A204.1 (cell line): Measurements from ENCODE around the gene SMCHD1.

Experiments used
- FAIRE-seq: peaks from 2 replicates; lab custom pipeline; 2012; peaks lifted over from hg19 to GRCh38; lab: Jason Lieb, UNC

SMCHD1 gene

DNA sequence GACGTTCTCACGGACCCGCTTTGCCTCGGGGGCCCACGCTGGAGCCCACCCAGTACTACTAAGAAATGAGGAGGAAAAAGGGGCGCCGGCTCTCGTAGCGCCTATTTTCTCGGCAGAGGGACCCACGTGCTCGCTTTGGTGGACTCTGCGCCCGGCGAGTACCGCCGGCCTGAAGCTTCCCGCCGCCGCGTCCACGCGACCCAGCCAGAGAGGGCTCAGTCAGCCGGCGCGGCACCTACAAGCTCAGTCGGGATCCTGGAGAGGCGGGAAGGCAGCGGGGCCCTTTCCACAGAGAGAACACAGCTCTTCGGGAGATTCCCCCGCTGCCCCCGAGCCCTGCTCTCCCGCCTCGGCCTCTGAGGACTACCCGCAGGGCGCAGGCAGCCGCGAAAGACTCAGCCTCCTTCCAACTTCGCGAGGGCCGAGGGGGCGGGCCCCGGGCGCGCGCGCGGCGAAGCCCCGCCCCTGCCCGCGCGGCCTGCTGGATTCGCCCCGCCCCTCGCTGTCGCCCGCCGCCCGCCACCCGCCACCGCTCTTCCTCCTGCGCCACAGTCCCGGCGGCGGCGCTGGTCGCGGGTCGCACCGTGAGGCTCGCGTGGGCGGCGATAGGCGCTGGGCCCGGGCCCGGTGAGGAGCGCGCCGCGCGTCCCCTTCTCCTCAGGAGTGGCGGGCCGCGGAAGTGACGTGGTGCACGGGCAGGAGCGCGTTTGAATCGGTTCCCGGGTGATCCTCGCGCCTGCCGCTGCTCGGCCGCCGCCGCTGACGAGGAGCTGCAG is at the start of gene SMCHD1:
Gene SMCHD1 (plus strand): TSS at position 549 of the 776 bp plus-strand sequence. CDS start 350 bp downstream, outside the sequence.
- no peak for FAIRE-seq

DNA sequence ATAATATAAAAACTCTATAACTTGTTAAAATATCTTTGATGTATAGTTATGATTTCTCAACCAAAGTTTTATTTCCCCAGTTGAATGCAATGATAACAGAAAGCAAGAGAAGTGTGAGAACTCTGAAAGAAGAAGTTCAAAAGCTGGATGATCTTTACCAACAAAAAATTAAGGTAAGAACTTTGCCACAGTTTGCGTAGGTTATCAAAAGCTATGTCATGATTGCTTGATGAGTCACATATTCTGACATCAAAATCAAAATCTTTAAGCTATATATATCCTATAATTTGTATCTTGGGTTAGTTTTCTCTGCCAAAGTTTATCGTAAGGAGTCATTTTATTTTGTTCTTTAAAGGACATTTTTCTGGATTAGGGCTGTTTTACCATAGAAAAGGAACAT is 49.2 kb upstream of the SMCHD1 start:
- FAIRE-seq = no peak

DNA sequence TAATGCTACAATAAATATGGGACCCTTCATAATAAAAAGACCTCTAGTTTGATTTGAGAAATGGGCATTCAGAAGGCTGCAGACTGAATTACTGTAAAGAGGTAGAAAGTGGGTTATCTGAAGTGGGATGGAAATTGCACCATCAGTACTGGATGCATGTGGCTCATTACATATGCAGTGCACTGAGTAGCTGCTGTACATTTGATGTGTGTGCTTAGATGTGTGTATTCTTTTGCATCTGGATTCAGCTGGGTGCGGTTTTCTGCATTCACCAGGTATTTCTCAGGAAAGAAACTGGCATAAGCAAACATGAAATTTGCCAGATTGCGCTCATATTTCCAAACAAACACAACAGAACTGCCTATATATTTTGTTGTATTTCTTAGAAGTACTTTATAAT is 45.9 kb upstream of the SMCHD1 start:
- no peak for FAIRE-seq

DNA sequence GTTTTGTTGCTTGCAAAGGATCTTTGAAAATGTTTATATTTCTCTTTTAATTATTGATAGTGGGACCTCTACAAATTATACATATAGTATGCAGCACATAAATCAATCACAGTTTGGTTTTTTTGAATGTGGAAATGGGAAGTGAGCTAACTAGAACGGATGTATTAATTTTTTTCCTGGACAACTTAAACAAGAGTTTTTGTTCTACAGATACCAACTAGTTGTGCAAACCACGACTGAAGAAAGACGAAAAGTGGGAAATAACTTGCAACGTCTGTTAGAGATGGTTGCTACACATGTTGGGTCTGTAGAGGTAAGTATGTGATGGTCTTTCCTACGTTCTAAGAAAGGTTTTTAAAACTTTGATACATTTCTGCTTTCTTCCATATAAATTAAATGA is 45.0 kb upstream of the SMCHD1 start:
- FAIRE-seq = no peak

DNA sequence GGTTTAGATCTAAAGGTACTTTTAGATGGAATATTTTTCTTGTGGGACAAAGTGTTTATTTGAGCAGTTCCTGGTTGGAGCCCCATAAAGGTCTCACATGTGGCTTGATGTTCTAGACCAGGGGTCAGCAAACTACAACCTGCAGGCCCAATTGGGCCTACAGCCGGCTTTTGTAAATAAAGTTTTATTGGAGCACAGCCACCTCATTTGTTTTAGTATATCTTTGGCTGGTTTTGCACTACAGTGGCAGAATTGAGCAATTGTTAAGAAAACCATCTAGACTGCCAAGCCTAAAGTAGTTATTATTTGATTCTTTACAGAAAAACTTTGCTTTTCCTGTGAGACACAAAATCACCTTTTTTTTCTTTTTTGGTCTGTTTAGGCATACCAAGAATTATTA is 42.5 kb upstream of the SMCHD1 start:
- no peak for FAIRE-seq

DNA sequence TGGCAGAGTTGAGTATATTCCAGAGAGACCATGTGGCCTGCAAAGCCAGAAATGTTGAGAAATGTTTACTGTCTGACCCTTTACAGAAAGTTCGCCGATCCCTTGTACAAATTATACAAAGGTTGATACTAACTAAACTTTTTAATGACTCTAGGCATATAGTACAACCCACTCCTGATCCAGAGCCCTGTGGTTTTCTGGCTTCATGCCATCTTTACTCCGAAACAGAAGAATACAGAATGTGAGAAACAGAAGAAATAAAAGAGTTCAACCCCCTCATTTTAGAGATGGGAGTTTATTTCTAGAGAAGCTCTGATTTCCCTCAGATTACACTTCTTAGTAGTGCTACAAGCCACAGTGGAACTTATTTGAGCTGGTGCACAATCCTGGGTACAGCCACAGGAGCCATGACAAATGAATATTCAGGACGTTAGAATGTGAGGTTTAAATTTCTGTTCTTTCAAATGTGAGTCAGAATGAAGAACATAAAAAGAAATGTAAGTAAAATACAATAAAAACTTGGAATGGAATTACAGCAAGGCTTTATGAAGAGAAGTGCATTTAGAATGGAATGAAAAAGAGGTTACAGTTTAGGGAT is 38.0 kb upstream of the SMCHD1 start:
- no peak for FAIRE-seq

DNA sequence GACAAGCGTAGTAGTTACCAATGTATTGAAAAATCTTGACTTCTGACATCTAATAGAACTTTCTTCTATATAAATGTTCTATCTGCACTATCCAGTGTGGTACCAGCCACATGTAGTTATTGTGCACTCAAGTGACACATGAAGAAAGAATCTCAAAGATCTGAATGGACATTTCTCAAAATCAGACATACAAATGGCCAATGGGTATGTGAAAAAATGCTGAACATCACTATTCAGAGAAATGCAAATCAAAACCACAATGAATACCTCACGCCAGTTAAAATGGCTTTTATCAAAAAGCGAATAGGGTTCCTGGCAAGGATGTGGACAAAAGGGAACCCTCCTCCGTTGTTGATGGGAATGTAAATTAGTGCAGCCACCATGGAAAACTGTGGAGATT is 37.5 kb upstream of the SMCHD1 start:
- no peak for FAIRE-seq

DNA sequence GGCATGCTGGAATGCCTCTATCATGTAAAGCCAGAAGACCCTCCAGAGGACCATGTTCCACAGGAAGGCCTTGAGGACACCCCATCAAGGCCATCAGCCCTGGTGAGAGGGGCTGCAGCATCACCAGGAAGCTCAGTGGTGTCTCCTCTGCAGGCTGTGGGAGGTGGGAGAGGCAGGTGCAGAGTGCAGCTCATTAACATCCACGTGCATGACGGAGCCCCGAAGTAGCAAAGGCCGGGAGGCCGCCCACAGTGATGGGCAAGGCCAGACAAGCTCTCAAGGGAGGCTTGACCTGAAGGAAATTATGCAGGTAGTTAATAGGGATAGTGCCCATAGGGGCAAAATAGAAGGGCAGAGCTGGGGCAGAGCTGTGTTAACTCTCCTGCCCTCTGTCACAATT is 30.3 kb upstream of the SMCHD1 start:
- FAIRE-seq = no peak

DNA sequence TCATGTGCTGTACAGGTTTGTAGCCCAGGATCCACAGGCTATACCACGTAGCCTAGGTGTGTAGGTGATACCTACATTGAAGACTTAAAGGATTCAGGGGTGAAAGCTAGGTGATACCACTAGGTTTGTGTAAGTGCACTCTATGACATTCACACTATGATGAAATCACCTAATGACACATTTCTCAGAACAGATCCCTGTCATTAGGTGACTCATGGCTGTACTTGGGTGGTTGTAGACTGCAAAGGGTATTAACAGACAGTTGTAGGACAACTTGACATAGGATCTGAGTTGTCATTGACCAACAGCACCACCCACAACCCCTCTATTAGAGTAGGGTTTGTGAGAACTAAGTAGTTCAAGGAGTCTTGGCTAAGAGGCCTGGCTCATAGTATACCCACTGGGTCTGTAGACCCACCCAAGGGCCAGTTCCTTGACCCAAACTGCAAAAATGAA is 27.7 kb upstream of the SMCHD1 start:
- FAIRE-seq = no peak

DNA sequence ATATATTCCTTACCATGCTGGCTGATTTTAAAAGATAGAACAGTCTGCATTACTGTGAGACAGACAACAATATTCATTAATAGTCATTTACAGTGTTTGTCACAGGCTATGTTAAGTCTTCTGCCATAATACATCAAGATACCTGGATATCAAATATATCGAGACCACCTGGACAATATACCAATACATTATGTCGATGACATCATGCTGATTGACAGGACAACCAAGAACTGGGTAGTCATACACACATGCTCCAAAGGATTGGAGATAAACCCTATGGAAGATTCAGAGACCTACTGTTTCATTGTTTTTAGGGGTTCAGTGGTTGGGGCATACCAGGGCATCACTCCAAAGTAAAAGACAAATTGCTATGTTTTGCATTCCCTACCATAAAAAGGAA is 26.5 kb upstream of the SMCHD1 start:
- FAIRE-seq = no peak

DNA sequence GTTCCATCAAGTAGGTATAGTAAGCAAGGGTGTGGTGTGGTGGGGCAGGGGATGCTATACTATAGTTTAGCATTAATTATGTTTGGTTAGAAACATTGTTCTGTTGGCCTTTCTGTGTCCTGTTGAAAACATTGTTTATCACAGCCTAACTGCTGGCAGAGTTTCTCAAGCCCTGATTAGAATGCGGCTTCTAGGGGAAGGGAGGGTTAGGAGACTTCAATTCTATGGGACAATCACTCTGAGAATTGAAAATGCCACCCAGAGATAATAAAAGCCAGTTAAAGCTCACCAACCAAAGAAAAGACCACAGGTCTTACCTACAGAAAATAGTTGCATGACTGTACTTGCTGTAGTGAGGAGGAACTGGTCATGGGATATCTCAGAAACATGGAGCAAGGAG is 19.9 kb upstream of the SMCHD1 start:
- no peak for FAIRE-seq

DNA sequence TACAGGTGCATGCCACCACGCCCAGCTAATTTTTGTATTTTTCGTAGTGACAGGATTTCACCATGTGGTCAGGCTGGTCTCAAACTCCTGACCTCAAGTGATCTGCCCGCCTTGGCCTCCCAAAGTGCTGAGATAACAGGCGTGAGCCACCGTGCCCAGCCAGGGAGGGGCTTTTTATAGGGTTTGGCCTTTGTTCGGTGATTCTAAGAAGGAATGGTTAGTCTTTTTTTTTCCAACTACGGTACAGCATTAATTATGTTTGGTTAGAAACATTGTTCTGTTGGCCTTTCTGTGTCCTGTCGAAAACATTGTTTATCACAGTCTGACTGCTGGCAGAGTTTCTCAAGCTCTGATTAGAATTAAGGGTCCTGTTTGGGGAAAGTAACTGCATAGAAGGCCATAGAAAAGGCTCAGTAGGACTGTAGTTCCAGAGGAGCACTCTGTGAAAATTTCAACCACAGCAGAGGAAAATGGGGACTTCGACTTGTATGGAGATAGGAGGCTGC is 19.3 kb upstream of the SMCHD1 start:
- no peak for FAIRE-seq

DNA sequence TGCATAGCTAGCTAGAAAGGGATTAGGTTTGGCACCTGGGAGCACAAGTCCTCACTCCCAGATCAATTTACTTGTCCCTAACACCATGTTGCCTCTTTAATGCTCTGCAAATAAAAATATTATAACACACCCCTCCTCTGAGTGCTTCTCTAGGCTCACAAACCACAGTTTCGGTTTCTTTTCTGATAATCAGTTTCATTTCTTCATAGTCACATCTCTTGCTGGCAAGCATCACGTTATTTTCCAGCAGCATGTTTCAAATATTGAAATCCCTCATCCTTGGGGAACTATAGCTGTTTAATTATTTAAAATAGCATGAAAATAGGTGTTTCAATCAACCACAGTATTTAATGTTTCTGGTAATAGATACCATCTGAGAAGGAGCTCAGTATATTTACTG is 13.9 kb upstream of the SMCHD1 start:
- FAIRE-seq = peak; percentile 27

DNA sequence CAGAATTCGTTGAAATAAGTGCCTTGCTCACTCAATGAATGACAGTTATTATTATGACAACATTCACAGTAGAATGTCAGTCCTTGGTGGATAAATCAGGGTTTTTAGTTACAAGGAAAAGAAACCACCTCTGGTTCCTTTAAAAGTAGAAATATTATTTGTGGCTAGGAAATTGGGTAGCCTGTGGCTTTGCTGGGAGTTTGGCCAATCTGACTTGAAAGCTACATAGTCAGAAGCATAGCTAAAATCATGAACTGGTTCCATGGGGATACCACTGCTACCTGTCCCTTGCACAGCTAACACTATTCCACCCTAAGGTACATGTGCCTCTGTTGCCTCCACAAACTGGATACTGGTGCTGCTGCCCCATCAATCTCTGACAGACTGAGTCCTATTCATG is 12.8 kb upstream of the SMCHD1 start:
- FAIRE-seq = no peak

DNA sequence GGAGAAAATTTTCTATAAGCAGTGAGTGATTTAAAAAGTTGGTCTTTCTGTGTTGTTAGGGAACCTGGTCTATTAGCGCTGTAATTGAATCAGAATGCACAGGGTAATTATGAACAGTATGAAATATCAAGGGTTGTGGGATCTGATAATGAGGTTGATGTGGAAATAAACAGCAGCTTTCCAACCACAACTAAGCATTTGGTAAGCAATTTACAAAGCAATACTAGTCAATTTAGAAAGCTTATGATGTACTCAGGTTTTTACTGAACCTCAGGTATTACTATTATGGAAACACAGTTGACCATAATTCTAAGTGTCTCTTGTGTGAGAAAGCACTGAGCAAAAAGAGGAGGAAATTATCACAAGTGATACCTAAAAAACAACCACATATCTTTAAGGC is 11.0 kb upstream of the SMCHD1 start:
- FAIRE-seq = no peak

DNA sequence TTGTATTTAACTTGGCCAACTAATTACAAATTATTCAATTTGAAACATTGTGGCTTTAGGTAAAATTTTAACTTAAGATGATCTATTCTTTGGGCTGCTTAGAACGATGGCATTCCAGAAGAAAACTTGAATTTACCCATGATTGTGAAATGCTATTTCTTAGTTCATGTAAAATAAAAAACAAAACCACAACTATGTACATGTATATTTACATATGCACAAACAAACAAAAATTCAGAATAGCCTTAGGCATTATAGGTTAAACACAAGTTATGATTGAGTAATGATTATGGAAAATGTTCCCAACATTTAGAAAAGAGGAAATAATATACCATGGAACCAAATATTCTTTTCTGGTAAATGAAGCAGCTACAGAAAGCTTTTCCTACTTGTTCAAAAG is 3.5 kb upstream of the SMCHD1 start:
- FAIRE-seq = no peak

DNA sequence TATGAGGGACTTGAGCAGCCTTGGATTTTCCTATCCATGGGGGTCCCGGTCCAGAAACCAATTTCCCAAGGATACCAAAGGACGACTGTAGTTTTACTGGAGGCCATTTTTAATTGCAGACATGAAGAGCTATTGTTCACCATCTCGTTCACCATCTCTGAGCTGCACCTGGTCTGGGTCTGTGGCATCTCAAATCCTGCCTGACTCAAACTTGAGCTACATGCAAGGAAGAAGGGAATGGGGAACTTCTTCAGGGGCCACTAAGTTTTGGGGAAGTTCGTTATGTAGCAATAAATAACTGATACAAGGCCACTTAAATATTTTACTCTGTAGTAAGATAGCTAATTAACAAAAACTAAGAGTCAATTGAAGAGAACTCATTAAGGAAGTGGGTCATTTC is 2.1 kb upstream of the SMCHD1 start:
- no peak for FAIRE-seq

DNA sequence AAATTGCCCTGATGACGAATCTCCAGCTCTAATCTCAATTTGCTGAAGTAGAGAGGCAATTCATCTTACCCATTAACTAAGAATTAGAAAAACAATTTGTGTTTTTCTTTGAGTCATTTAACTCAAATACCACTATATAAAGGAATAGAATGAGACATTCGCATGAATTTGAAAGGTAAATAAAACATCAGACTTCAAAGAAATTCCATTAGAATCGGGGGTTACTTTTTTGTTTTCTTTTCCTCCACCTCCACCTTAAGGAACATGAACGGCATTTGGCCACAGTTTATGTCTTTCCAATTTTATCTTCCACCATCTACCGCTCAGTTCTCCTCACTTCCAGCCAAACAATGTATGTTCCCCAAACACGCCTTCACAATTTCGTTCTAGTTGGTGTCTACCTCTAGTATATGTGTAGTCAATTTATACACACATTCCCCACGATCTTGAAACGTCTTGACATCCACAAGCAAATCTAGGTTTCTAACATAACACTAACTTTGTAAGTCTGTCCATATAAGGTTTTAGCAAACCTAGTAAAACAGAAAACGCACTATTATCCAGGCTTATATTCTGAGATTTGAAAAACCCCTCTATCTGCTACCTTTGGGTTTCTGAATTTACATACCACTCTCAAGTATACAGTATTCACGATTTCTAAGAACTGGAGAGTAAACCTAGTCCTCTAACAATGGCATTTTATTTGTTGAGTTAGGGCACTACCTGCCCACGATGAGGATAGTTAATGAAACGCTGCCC is 1.2 kb upstream of the SMCHD1 start:
- FAIRE-seq = no peak

DNA sequence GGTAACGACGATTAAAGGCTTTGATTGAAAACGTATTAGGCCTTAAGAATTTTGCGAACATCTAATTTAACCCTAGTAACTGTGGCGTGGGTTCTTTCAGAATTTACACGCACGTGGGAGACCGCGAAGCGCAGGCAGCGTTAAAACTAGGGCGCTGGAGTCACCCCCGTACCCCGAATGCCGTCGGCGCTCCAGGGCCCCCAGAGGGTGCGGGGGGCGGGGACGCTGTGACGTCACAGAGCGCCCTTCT is 673 bp upstream of the SMCHD1 start:
- FAIRE-seq = no peak

DNA sequence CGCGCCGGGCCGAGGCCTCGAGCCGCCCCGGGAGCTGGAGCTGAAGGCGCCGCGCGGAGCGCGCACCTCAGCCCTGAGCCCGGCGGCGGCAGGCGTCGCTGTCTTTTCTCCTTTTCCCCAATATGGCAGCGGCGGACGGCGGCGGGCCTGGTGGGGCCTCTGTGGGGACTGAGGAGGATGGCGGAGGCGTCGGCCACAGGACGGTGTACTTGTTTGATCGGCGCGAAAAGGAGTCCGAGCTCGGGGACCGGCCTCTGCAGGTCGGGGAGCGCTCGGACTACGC is 369 bp downstream of the SMCHD1 start:
- no peak for FAIRE-seq

DNA sequence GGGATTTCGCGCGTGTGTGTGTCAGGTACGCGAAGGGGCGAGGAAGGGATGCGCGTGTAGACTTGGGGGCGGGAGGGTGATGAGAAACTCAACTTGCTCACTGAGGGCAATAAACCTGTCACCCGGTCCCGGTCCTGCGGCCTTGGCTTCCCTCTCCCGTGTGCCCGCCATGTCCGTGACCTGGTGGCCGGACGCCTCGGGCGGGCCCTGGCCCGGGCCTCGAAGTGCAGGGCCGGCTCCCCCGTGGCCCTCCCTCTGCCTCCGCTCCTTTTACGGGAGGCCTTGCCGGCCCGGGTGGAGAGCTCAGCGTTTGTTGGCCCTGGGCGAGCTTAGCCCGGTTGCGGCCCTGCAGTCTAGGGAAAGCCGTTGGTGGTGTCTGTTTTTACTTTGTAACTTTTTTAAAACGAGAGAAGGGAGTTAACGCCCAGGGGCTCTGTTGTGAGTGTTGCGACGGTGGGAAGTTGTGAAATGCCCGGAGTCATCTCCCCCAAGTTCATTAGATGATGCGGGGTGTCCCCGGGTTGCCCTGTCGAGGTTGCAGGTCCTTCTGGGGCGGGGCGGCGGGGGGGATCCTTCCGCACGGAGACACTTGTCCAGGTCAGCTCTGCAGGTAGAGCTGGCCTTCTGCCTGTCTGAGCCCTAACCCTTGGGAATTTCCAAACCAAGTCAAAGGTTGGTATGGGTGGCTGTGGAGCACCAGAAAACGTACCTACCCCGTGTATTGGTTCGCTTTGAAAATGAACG is 883 bp downstream of the SMCHD1 start:
- FAIRE-seq = no peak

DNA sequence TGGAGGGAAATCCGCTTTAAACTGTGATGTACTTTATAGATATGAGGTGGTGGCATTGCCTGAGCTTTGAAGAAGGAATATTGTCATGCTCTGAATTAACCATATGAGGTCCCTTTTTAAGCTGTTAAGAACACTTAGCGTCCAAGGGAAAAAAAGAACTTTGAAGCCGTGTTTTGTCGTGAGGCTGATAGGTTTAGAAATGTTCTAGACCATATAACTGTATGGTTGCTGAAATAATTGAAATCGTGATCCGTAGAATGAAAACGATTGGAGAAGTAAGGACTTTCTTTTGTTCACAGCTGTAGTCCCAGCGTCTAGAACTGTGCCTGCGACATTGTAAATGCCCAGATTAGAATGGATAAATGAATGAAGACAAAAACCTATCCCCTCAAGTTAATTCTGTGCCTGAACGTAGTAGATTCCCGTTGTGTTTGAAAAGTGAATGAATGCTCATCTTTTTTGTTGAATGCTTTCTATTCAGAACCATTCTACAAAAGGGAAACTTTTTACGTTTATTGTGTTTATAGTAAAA is 1.5 kb downstream of the SMCHD1 start:
- no peak for FAIRE-seq
